WTC11 (cell line): Measurements from ENCODE around the gene SMPX. TPM values are rescaled to one million over a fixed set of nuclear protein-coding genes. Genes with fewer than 3 reads are reported as not detected.

Source experiments
- ATAC-seq: fragments of 200-7000 bp; cut with Tn5 transposase; 2 replicates; pipeline ENCODE4 v1.10.0; 2021; ENCODE audit warnings: mild to moderate bottlenecking, moderate library complexity
- CTCF ChIA-PET: fragments of 300-600 bp; sonication (Branson Sonifier 250); formaldehyde crosslinking; loops from one replicate; lab custom pipeline; 2021; ENCODE audit warnings: antibody characterized with exemption; lab: Charles Lee
- POLR2A ChIA-PET: fragments of 350-600 bp; sonication (Branson Sonifier 250); formaldehyde crosslinking; loops from one replicate; lab custom pipeline; 2021; ENCODE audit warnings: antibody characterized with exemption; lab: Charles Lee
- DNase-seq: peaks from one replicate; pipeline ENCODE4 v3.0.0; 2021; ENCODE audit warnings: low spot score
- H3K27ac Mint-ChIP-seq: 2 replicates; pipeline ENCODE4 v1.8.0; 2021; ENCODE audit warnings: mixed read lengths
- H3K27me3 Mint-ChIP-seq: 2 replicates; pipeline ENCODE4 v1.8.0; 2021; ENCODE audit warnings: low read depth, mild to moderate bottlenecking, moderate library complexity, mixed read lengths
- H3K36me3 Mint-ChIP-seq: 2 replicates; pipeline ENCODE4 v1.8.0; 2021; ENCODE audit warnings: mixed read lengths
- H3K4me1 Mint-ChIP-seq: 2 replicates; pipeline ENCODE4 v1.8.0; 2022; ENCODE audit warnings: mixed read lengths
- H3K4me3 Mint-ChIP-seq: 2 replicates; pipeline ENCODE4 v1.8.0; 2021; ENCODE audit warnings: mild to moderate bottlenecking, moderate library complexity, mixed read lengths
- H3K9me3 Mint-ChIP-seq: 2 replicates; pipeline ENCODE4 v1.8.0; 2021; ENCODE audit warnings: mixed read lengths
- ATF1 ChIP-seq: sonication (generic); formaldehyde crosslinking; IDR thresholded peaks from 2 replicates; pipeline ENCODE4 v1.8.1; 2023; ENCODE audit warnings: mild to moderate bottlenecking, moderate library complexity, missing genetic modification reagents
- FOXP1 ChIP-seq: sonication (generic); formaldehyde crosslinking; IDR thresholded peaks from 2 replicates; pipeline ENCODE4 v1.8.0; 2022; ENCODE audit warnings: missing genetic modification reagents, mild to moderate bottlenecking, moderate library complexity, borderline replicate concordance
- NR2C2 ChIP-seq: sonication (generic); formaldehyde crosslinking; IDR thresholded peaks from 2 replicates; pipeline ENCODE4 v1.8.0; 2022; ENCODE audit warnings: mild to moderate bottlenecking, missing genetic modification reagents
- SOX15 ChIP-seq: fragments of 250-450 bp; sonication (Bioruptor Pico); IDR thresholded peaks from 2 replicates; pipeline ENCODE4 v1.9.0; 2021; ENCODE audit warnings: mild to moderate bottlenecking
- ZBTB21 ChIP-seq: sonication (generic); formaldehyde crosslinking; IDR thresholded peaks from 2 replicates; pipeline ENCODE4 v1.8.1; 2023; ENCODE audit warnings: mild to moderate bottlenecking, missing genetic modification reagents, borderline replicate concordance
- ZNF263 ChIP-seq: sonication (generic); formaldehyde crosslinking; IDR thresholded peaks from 2 replicates; pipeline ENCODE4 v1.8.1; 2022; ENCODE audit warnings: low read depth, mild to moderate bottlenecking, moderate library complexity, missing genetic modification reagents
- total RNA-seq: library from RNA; stranded (reverse); gene quantifications from 3 replicates; pipeline ENCODE4 v1.2.3, GENCODE V29; 2021
- TF ChIP-seq, protein P1 (sequence below): sonication (generic); formaldehyde crosslinking; conservative IDR thresholded peaks from 2 replicates; pipeline ENCODE4 v1.8.1; 2023; ENCODE audit warnings: mild to moderate bottlenecking, low read depth, missing genetic modification reagents, moderate library complexity
- TF ChIP-seq, protein P2 (sequence below): fragments of 250-450 bp; sonication (Bioruptor Pico); IDR thresholded peaks from 2 replicates; pipeline ENCODE4 v1.9.0; 2021; ENCODE audit warnings: mild to moderate bottlenecking, borderline replicate concordance
- TF ChIP-seq, protein P3 (sequence below): sonication (generic); formaldehyde crosslinking; IDR thresholded peaks from 2 replicates; pipeline ENCODE4 v1.8.0; 2023; ENCODE audit warnings: mild to moderate bottlenecking, missing genetic modification reagents
- TF ChIP-seq, protein P4 (sequence below): sonication (generic); formaldehyde crosslinking; IDR thresholded peaks from 2 replicates; pipeline ENCODE4 v1.8.1; 2023; ENCODE audit warnings: mild to moderate bottlenecking, moderate library complexity, missing genetic modification reagents
- TF ChIP-seq, protein P5 (sequence below): fragments of 200-600 bp; IDR thresholded peaks from 2 replicates; pipeline ENCODE4 v1.8.0; 2022; ENCODE audit warnings: antibody characterized with exemption

Gene SMPX
- total RNA-seq, 1 experiment from 2014 or later = not detected

DNA sequence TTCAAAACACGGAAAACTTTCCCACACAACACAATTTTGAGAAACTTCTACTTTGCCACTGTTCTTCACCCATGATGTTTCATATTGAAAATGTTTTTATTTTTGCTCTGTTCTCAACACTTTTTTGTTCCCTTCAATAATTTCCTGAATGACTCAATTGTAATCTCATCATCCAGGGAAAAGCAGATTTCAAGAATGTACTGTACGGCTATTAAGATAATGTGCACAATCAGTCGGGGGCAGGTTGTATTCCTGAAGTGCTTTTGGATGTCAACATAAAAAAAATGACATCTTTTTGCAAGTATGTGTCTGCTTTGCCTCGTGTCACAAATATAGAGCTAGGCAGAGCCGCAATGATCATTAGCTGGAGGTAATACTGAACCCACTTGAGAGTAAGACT, 9.7 kb downstream of the SMPX start (continued):
- TF ChIP-seq, protein P1, sequence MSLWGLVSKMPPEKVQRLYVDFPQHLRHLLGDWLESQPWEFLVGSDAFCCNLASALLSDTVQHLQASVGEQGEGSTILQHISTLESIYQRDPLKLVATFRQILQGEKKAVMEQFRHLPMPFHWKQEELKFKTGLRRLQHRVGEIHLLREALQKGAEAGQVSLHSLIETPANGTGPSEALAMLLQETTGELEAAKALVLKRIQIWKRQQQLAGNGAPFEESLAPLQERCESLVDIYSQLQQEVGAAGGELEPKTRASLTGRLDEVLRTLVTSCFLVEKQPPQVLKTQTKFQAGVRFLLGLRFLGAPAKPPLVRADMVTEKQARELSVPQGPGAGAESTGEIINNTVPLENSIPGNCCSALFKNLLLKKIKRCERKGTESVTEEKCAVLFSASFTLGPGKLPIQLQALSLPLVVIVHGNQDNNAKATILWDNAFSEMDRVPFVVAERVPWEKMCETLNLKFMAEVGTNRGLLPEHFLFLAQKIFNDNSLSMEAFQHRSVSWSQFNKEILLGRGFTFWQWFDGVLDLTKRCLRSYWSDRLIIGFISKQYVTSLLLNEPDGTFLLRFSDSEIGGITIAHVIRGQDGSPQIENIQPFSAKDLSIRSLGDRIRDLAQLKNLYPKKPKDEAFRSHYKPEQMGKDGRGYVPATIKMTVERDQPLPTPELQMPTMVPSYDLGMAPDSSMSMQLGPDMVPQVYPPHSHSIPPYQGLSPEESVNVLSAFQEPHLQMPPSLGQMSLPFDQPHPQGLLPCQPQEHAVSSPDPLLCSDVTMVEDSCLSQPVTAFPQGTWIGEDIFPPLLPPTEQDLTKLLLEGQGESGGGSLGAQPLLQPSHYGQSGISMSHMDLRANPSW (CRISPR knock-in tag) = no peak
- no peak for TF ChIP-seq ATF1
- TF ChIP-seq, protein P2, sequence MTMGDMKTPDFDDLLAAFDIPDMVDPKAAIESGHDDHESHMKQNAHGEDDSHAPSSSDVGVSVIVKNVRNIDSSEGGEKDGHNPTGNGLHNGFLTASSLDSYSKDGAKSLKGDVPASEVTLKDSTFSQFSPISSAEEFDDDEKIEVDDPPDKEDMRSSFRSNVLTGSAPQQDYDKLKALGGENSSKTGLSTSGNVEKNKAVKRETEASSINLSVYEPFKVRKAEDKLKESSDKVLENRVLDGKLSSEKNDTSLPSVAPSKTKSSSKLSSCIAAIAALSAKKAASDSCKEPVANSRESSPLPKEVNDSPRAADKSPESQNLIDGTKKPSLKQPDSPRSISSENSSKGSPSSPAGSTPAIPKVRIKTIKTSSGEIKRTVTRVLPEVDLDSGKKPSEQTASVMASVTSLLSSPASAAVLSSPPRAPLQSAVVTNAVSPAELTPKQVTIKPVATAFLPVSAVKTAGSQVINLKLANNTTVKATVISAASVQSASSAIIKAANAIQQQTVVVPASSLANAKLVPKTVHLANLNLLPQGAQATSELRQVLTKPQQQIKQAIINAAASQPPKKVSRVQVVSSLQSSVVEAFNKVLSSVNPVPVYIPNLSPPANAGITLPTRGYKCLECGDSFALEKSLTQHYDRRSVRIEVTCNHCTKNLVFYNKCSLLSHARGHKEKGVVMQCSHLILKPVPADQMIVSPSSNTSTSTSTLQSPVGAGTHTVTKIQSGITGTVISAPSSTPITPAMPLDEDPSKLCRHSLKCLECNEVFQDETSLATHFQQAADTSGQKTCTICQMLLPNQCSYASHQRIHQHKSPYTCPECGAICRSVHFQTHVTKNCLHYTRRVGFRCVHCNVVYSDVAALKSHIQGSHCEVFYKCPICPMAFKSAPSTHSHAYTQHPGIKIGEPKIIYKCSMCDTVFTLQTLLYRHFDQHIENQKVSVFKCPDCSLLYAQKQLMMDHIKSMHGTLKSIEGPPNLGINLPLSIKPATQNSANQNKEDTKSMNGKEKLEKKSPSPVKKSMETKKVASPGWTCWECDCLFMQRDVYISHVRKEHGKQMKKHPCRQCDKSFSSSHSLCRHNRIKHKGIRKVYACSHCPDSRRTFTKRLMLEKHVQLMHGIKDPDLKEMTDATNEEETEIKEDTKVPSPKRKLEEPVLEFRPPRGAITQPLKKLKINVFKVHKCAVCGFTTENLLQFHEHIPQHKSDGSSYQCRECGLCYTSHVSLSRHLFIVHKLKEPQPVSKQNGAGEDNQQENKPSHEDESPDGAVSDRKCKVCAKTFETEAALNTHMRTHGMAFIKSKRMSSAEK = no peak
- no peak for TF ChIP-seq FOXP1 (CRISPR knock-in tag)
- TF ChIP-seq, protein P3, sequence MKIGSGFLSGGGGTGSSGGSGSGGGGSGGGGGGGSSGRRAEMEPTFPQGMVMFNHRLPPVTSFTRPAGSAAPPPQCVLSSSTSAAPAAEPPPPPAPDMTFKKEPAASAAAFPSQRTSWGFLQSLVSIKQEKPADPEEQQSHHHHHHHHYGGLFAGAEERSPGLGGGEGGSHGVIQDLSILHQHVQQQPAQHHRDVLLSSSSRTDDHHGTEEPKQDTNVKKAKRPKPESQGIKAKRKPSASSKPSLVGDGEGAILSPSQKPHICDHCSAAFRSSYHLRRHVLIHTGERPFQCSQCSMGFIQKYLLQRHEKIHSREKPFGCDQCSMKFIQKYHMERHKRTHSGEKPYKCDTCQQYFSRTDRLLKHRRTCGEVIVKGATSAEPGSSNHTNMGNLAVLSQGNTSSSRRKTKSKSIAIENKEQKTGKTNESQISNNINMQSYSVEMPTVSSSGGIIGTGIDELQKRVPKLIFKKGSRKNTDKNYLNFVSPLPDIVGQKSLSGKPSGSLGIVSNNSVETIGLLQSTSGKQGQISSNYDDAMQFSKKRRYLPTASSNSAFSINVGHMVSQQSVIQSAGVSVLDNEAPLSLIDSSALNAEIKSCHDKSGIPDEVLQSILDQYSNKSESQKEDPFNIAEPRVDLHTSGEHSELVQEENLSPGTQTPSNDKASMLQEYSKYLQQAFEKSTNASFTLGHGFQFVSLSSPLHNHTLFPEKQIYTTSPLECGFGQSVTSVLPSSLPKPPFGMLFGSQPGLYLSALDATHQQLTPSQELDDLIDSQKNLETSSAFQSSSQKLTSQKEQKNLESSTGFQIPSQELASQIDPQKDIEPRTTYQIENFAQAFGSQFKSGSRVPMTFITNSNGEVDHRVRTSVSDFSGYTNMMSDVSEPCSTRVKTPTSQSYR (CRISPR knock-in tag) = no peak
- no peak for TF ChIP-seq SOX15 (CRISPR knock-in tag)
- no peak for TF ChIP-seq ZNF263 (CRISPR knock-in tag)

DNA sequence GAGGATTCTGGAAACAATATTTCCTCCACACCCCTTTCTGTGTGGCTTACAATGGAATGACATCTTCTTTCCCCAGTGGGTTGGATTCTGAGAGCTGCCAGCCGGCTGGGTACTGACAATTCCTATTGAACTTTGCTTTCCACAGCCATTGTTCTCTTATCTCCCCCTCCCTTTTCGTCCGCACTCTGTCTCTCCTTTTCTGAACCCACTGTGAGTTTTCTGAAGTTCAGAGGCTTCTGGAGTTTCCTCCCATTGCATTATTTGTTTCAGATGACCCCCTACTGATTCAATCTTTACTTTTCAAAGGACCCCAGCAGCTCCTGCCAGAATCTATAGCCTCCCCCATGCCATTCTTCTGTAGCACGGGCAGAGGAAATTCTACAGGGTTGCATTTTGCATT, 10.4 kb downstream of the SMPX start:
- Mint-ChIP-seq H3K36me3 (no peaks in the 10 kb centered on the region), H3K4me3 (peak overlapping the region; percentile 49), H3K9me3 (no peaks in the 10 kb centered on the region), H3K27ac (no peak overlapping the region), H3K4me1 (peaks cover 33% of the 10 kb centered on the region), H3K27me3 (no peaks in the 10 kb centered on the region)
- no peak for DNase-seq
- CTCF ChIA-PET = interaction anchor here (0.6 to 2.5 kb wide), 3 partner anchors 9 to 102 kb away, joined by 3 to 9 read pairs (median 5); no protein-coding TSS in a partner anchor
- POLR2A ChIA-PET = no interaction called here
- no peak for TF ChIP-seq ZBTB21 (CRISPR knock-in tag)
- TF ChIP-seq, protein P4, sequence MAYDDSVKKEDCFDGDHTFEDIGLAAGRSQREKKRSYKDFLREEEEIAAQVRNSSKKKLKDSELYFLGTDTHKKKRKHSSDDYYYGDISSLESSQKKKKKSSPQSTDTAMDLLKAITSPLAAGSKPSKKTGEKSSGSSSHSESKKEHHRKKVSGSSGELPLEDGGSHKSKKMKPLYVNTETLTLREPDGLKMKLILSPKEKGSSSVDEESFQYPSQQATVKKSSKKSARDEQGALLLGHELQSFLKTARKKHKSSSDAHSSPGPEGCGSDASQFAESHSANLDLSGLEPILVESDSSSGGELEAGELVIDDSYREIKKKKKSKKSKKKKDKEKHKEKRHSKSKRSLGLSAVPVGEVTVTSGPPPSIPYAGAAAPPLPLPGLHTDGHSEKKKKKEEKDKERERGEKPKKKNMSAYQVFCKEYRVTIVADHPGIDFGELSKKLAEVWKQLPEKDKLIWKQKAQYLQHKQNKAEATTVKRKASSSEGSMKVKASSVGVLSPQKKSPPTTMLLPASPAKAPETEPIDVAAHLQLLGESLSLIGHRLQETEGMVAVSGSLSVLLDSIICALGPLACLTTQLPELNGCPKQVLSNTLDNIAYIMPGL (CRISPR knock-in tag) = no peak
- TF ChIP-seq ATF1 = no peak
- TF ChIP-seq, protein P5, sequence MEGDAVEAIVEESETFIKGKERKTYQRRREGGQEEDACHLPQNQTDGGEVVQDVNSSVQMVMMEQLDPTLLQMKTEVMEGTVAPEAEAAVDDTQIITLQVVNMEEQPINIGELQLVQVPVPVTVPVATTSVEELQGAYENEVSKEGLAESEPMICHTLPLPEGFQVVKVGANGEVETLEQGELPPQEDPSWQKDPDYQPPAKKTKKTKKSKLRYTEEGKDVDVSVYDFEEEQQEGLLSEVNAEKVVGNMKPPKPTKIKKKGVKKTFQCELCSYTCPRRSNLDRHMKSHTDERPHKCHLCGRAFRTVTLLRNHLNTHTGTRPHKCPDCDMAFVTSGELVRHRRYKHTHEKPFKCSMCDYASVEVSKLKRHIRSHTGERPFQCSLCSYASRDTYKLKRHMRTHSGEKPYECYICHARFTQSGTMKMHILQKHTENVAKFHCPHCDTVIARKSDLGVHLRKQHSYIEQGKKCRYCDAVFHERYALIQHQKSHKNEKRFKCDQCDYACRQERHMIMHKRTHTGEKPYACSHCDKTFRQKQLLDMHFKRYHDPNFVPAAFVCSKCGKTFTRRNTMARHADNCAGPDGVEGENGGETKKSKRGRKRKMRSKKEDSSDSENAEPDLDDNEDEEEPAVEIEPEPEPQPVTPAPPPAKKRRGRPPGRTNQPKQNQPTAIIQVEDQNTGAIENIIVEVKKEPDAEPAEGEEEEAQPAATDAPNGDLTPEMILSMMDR = no peak
- no peak for TF ChIP-seq NR2C2 (CRISPR knock-in tag)
- peak; percentile 72 for ATAC-seq
